Thyroid gland (tissue), 4 donors: ENCODE data around the gene STYXL2. TPM values are rescaled to one million over a fixed set of nuclear protein-coding genes. Genes with fewer than 3 reads are reported as not detected.

Experiments used
- DNase-seq, 2 donors: peaks; one replicate each; pipeline ENCODE4 v3.0.0-alpha.2; 2019
- H3K27ac ChIP-seq, 3 donors: fragments of 200-600 bp; sonication (generic); 1 replicate in 2 of 3; 2 replicates in 1 of 3; pipeline ENCODE4 v1.5.1; 2016 to 2019; ENCODE audit warnings: mild to moderate bottlenecking in 1 of 3, moderate library complexity in 1 of 3
- H3K27me3 ChIP-seq: fragments of 200-600 bp; sonication (generic); one replicate; pipeline ENCODE4 v1.5.1; 2019
- H3K36me3 ChIP-seq, 2 donors: fragments of 200-600 bp; sonication (generic); one replicate each; pipeline ENCODE4 v1.5.1; 2016 to 2019
- H3K4me1 ChIP-seq, 2 donors: fragments of 200-600 bp; sonication (generic); one replicate each; pipeline ENCODE4 v1.5.1; 2017 to 2019
- H3K4me3 ChIP-seq, 3 donors: fragments of 200-600 bp; sonication (generic); replicated peaks in 1 of 3; 1 replicate in 2 of 3; 2 replicates in 1 of 3; pipeline ENCODE4 v1.5.1; 2016; ENCODE audit warnings: mild to moderate bottlenecking in 1 of 3
- H3K9me3 ChIP-seq: fragments of 200-600 bp; sonication (generic); one replicate; pipeline ENCODE4 v1.5.1; 2017
- CTCF ChIP-seq, 6 experiments: fragments of 200-600 bp in 3 of 6; fragments of 450-650 bp in 3 of 6; sonication (generic) in 3 of 6; IDR thresholded peaks; one replicate each; pipeline ENCODE4 v1.5.1; 2016 to 2019; ENCODE audit warnings: antibody characterized with exemption in 6 of 6, mild to moderate bottlenecking in 2 of 6, inconsistent platforms in 1 of 6, moderate library complexity in 1 of 6
- POLR2A ChIP-seq, 2 donors: fragments of 450-650 bp; IDR thresholded peaks; one replicate each; pipeline ENCODE4 v1.6.1; 2017; ENCODE audit warnings: antibody characterized with exemption in 2 of 2, mild to moderate bottlenecking in 2 of 2, moderate library complexity in 1 of 2
- WGBS, 2 donors: methylation state at CpG; one replicate each; pipeline ENCODE4 v1.1.5; 2017; 5-methylcytosine and 5-hydroxymethylcytosine counted together
- intact Hi-C: fragments of 100-400 bp; cut with DNase I; formaldehyde crosslinking; loops from one replicate; pipeline ENCODE4 v1.15.1; 2023
- total RNA-seq, 4 donors: library from RNA; depleted of rRNA; stranded (reverse); fragments of >200 nt; gene quantifications; one replicate each; pipeline ENCODE4 v1.2.3, GENCODE V29; 2016

STYXL2 gene
- total RNA-seq, 4 donors from 2014 or later: not detected

GRCh38 chr1:167118188-167118587, 24.3 kb downstream of the STYXL2 start:
- intact Hi-C loops: no loop called here
- H3K4me3 ChIP-seq: no peak overlapping the region
- no peaks in the 10 kb centered on the region for H3K27me3 ChIP-seq
- no peaks in the 10 kb centered on the region for H3K9me3 ChIP-seq
- DNase-seq: no peak
- H3K36me3 ChIP-seq: no peaks in the 10 kb centered on the region
- peaks cover 0 to 9% of the 10 kb centered on the region in 2 donors for H3K4me1 ChIP-seq
- 80 to 85% methylated on average over 5 of the region's 5 CpGs for WGBS, 2 donors
- H3K27ac ChIP-seq: no peak overlapping the region
- TF ChIP-seq CTCF (IDR thresholded peaks at IDR 0.05) (no peak), POLR2A (IDR thresholded peaks at IDR 0.05) (no peak)

- peaks cover 0 to 9% of the 10 kb centered on the region in 2 donors for H3K4me1 ChIP-seq
- no peak for TF ChIP-seq CTCF (IDR thresholded peaks at IDR 0.05)
- TF ChIP-seq POLR2A (IDR thresholded peaks at IDR 0.05): no peak
- no peaks in the 10 kb centered on the region for H3K27me3 ChIP-seq
- intact Hi-C loops: no loop called here
- no peak overlapping the region for H3K27ac ChIP-seq
- 95 to 98% methylated on average over 3 of the region's 3 CpGs for WGBS, 2 donors
- DNase-seq: no peak
- no peaks in the 10 kb centered on the region for H3K36me3 ChIP-seq
- no peak overlapping the region for H3K4me3 ChIP-seq
- no peaks in the 10 kb centered on the region for H3K9me3 ChIP-seq
Measured at GRCh38 chr1:167119696-167120095, 25.8 kb downstream of the STYXL2 start.

DNA sequence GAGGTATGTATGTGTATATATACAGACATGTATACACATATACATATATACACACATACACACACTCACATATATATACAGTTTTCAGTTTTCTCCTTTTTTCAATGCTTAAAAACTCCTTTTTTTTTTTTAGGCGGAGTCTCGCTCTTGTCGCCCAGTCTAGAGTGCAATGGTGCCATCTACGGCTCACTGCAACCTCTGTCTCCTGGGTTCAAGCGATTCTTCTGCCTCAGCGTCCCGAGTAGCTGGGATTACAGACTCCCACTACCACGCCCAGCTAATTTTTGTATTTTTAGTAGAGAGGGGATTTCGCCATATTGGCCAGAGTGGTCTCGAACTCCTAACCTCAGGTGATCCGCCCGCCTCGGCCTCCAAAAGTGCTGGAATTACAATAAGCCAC, 27.0 kb downstream of the STYXL2 start:
- Histone ChIP-seq H3K4me3 (no peak overlapping the region), H3K9me3 (no peaks in the 10 kb centered on the region), H3K4me1 (peaks cover 0 to 9% of the 10 kb centered on the region in 2 donors), H3K27ac (no peak overlapping the region), H3K36me3 (no peaks in the 10 kb centered on the region), H3K27me3 (no peaks in the 10 kb centered on the region)
- DNase-seq: no peak
- intact Hi-C loops: no loop called here
- WGBS, 2 donors: 55 to 58% methylated on average over 13 of the region's 13 CpGs
- no peak for TF ChIP-seq POLR2A (IDR thresholded peaks at IDR 0.05)
- TF ChIP-seq CTCF (IDR thresholded peaks at IDR 0.05): no peak

- DNase-seq: peak; percentile 42 to 52
- peak overlapping the region in 2 of 3 donors; percentile 3 to 26 for H3K4me3 ChIP-seq
- no peaks in the 10 kb centered on the region for H3K27me3 ChIP-seq
- H3K9me3 ChIP-seq: no peaks in the 10 kb centered on the region
- H3K4me1 ChIP-seq: peaks cover 0 to 9% of the 10 kb centered on the region in 2 donors
- TF ChIP-seq POLR2A (IDR thresholded peaks at IDR 0.05) (no peak), CTCF (IDR thresholded peaks at IDR 0.05) (no peak)
- H3K36me3 ChIP-seq: no peaks in the 10 kb centered on the region
- intact Hi-C loops: no loop called here
- no peak overlapping the region for H3K27ac ChIP-seq
- 15 to 20% methylated on average over 14 to 35 of the region's 47 CpGs for WGBS, 2 donors
Measured at GRCh38 chr1:167121375-167122120, 27.7 kb downstream of the STYXL2 start.

GRCh38 chr1:167122121-167122480, 28.2 kb downstream of the STYXL2 start:
- H3K27me3 ChIP-seq: no peaks in the 10 kb centered on the region
- intact Hi-C loops: no loop called here

More at GRCh38 chr1:167122121-167122480, 28.2 kb downstream of the STYXL2 start:
- H3K4me1 ChIP-seq: peaks cover 0 to 9% of the 10 kb centered on the region in 2 donors
- no peak for DNase-seq
- WGBS, 2 donors: 80 to 82% methylated on average over 5 of the region's 5 CpGs
- no peaks in the 10 kb centered on the region for H3K9me3 ChIP-seq
- TF ChIP-seq CTCF (IDR thresholded peaks at IDR 0.05) (no peak), POLR2A (IDR thresholded peaks at IDR 0.05) (no peak)
- H3K36me3 ChIP-seq: no peaks in the 10 kb centered on the region
- no peak overlapping the region for H3K4me3 ChIP-seq
- H3K27ac ChIP-seq: no peak overlapping the region
